ENCODE measurements around the gene LRRC8E. TPM values are rescaled to one million over a fixed set of nuclear protein-coding genes. Genes with fewer than 3 reads are reported as not detected.

The LRRC8E gene
- total RNA-seq, 1 experiment from 2014 or later: 0.77 TPM

- Histone ChIP-seq H3K9me3 (ENCODE audit: low read depth, low read length, poor library complexity, severe bottlenecking) (no peaks in the 10 kb centered on the region), H3K36me3 (ENCODE audit: insufficient read depth, low read length, poor library complexity, severe bottlenecking) (peaks cover 20% of the 10 kb centered on the region), H3K27ac (ENCODE audit: low read depth, low read length, poor library complexity, severe bottlenecking) (peak within 1 kb of the TSS; percentile 99), H3K4me3 (ENCODE audit: low read depth, low read length, poor library complexity, severe bottlenecking) (peak within 1 kb of the TSS; percentile 94), H3K27me3 (replicated peaks; ENCODE audit: insufficient read depth, low read depth, low read length, poor library complexity) (no peaks in the 10 kb centered on the region), H3K4me1 (ENCODE audit: insufficient read depth, low read length, poor library complexity, severe bottlenecking) (peaks cover 3% of the 10 kb centered on the region)
- intact Hi-C loops (cut with micrococcal nuclease; ENCODE audit: unreplicated experiment): loop anchor here (1.0 to 5.0 kb wide), 2 partner anchors 59 to 310 kb away; no protein-coding TSS in a partner anchor
- DNase-seq (ENCODE audit: low spot score): peak; percentile 100
- BruUV-seq (replicated peaks): no TSS peak
- POLR2A ChIA-PET (ENCODE audit: low non-redundant PET): interaction anchor here (0.5 to 1.6 kb wide), 5 partner anchors 14 to 1923 kb away, joined by 3 to 6 read pairs (median 4); partner anchors contain the start of gene SNAPC2
- no peak for TF ChIP-seq EZH2 (IDR thresholded peaks at IDR 0.05; ENCODE audit: borderline replicate concordance, low read depth, low read length, poor library complexity, severe bottlenecking)
- TF ChIP-seq, protein P1, sequence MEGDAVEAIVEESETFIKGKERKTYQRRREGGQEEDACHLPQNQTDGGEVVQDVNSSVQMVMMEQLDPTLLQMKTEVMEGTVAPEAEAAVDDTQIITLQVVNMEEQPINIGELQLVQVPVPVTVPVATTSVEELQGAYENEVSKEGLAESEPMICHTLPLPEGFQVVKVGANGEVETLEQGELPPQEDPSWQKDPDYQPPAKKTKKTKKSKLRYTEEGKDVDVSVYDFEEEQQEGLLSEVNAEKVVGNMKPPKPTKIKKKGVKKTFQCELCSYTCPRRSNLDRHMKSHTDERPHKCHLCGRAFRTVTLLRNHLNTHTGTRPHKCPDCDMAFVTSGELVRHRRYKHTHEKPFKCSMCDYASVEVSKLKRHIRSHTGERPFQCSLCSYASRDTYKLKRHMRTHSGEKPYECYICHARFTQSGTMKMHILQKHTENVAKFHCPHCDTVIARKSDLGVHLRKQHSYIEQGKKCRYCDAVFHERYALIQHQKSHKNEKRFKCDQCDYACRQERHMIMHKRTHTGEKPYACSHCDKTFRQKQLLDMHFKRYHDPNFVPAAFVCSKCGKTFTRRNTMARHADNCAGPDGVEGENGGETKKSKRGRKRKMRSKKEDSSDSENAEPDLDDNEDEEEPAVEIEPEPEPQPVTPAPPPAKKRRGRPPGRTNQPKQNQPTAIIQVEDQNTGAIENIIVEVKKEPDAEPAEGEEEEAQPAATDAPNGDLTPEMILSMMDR (conservative IDR thresholded peaks at IDR 0.05; ENCODE audit: low read depth, low read length): no peak
- CTCF ChIA-PET: interaction anchor here (0.5 to 1.8 kb wide), 8 partner anchors 15 to 583 kb away, joined by 3 to 10 read pairs (median 6); partner anchors contain the start of gene SNAPC2
Measured at GRCh38 chr19:7943444-7944176, 55.3 kb downstream of the LRRC8E start, which contains the start of gene TIMM44. TSS of gene TIMM44 (minus strand) at chr19:7943666. CDS start at chr19:7943651, 15 bp downstream.

DNA sequence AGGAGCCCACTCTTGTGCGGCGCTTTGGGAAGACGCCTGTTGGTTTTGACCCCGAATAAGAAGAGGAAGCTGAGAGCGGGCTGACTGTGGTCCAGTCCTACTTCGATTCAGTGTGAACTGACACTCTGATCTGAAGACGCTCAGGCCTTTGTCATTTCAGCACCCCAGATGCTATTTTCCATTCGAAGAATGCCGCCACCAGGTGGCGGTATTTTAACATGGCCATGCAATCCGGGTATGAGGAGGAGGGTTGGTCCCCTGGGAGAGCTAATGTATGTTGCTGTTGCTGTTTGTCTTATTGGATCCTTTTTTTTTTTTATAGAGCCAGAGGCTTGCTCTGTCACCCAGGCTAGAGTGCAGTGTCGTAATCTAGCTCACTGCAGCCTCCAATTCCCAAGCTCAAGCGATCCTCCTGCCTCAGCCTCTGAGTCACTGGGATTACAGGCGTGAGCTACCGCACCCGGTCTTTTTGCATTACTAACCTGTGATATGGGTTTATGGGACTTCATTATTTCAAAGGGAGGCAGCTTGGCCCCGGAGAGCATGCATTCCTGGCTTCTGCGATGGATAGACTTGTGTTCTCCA, 56.0 kb downstream of the LRRC8E start:
- BruUV-seq (replicated peaks): TSS peak; percentile 90
- POLR2A ChIA-PET (ENCODE audit: low non-redundant PET): interaction anchor here (0.5 to 1.6 kb wide), 6 partner anchors 15 to 1922 kb away, joined by 3 to 6 read pairs (median 4); partner anchors contain the start of gene SNAPC2
- no peak for TF ChIP-seq EZH2 (IDR thresholded peaks at IDR 0.05; ENCODE audit: borderline replicate concordance, low read depth, low read length, poor library complexity, severe bottlenecking)
- TF ChIP-seq, protein P1 (conservative IDR thresholded peaks at IDR 0.05; ENCODE audit: low read depth, low read length): peak; percentile 91
- CTCF ChIA-PET: interaction anchor here (0.5 to 1.8 kb wide), 11 partner anchors 8 to 371 kb away, joined by 3 to 19 read pairs (median 6); partner anchors contain the start of genes ELAVL1 and SNAPC2
- H3K27ac ChIP-seq (ENCODE audit: low read depth, low read length, poor library complexity, severe bottlenecking): peak overlapping the region; percentile 99
- no peaks in the 10 kb centered on the region for H3K9me3 ChIP-seq (ENCODE audit: low read depth, low read length, poor library complexity, severe bottlenecking)
- DNase-seq (ENCODE audit: low spot score): peak; percentile 98
- H3K36me3 ChIP-seq (ENCODE audit: insufficient read depth, low read length, poor library complexity, severe bottlenecking): peaks cover 16% of the 10 kb centered on the region
- H3K27me3 ChIP-seq (replicated peaks; ENCODE audit: insufficient read depth, low read depth, low read length, poor library complexity): no peaks in the 10 kb centered on the region
- H3K4me1 ChIP-seq (ENCODE audit: insufficient read depth, low read length, poor library complexity, severe bottlenecking): peaks cover 3% of the 10 kb centered on the region
- intact Hi-C loops (cut with micrococcal nuclease; ENCODE audit: unreplicated experiment): loop anchor here (1.0 to 5.0 kb wide), 2 partner anchors 58 to 309 kb away; no protein-coding TSS in a partner anchor
- H3K4me3 ChIP-seq (ENCODE audit: low read depth, low read length, poor library complexity, severe bottlenecking): peak overlapping the region; percentile 94

- BruUV-seq (replicated peaks): no TSS peak
- POLR2A ChIA-PET (ENCODE audit: low non-redundant PET): no interaction called here
Measured at GRCh38 chr19:7947939-7948338, 59.6 kb downstream of the LRRC8E start.

More at GRCh38 chr19:7947939-7948338, 59.6 kb downstream of the LRRC8E start:
- Histone ChIP-seq H3K27me3 (replicated peaks; ENCODE audit: insufficient read depth, low read depth, low read length, poor library complexity) (no peaks in the 10 kb centered on the region), H3K4me3 (ENCODE audit: low read depth, low read length, poor library complexity, severe bottlenecking) (no peak overlapping the region), H3K9me3 (ENCODE audit: low read depth, low read length, poor library complexity, severe bottlenecking) (no peaks in the 10 kb centered on the region), H3K27ac (ENCODE audit: low read depth, low read length, poor library complexity, severe bottlenecking) (no peak overlapping the region), H3K4me1 (ENCODE audit: insufficient read depth, low read length, poor library complexity, severe bottlenecking) (no peaks in the 10 kb centered on the region), H3K36me3 (ENCODE audit: insufficient read depth, low read length, poor library complexity, severe bottlenecking) (no peaks in the 10 kb centered on the region)
- no peak for DNase-seq (ENCODE audit: low spot score)
- no peak for TF ChIP-seq EZH2 (IDR thresholded peaks at IDR 0.05; ENCODE audit: borderline replicate concordance, low read depth, low read length, poor library complexity, severe bottlenecking)
- TF ChIP-seq, protein P1 (conservative IDR thresholded peaks at IDR 0.05; ENCODE audit: low read depth, low read length): no peak
- CTCF ChIA-PET: no interaction called here
- intact Hi-C loops (cut with micrococcal nuclease; ENCODE audit: unreplicated experiment): no loop called here

All from A673 (cell line).